ENCODE data around the gene AMACR. TPM values are rescaled to one million over a fixed set of nuclear protein-coding genes. Genes with fewer than 3 reads are reported as not detected.
"Not testable (repeated sequence)": the region's sequence is repeated elsewhere in the genome, so short reads cannot be mapped to it uniquely, and the experiment has no call there.

The AMACR gene
- total RNA-seq, 1 donor from 2014 or later = 30.7 TPM

- no peak for DNase-seq (ENCODE audit: extremely low spot score, unreplicated experiment)
- TF ChIP-seq CTCF (conservative IDR thresholded peaks at IDR 0.05) = no peak
- Mint-ChIP-seq H3K27me3 (no peaks in the 10 kb centered on the region), H3K4me1 (ENCODE audit: unreplicated experiment) (peaks cover 4% of the 10 kb centered on the region), H3K27ac (no peak overlapping the region), H3K9me3 (peaks cover 7% of the 10 kb centered on the region), H3K36me3 (peaks cover 5% of the 10 kb centered on the region), H3K4me3 (no peak overlapping the region)
Observed at GRCh38 chr5:34035756-34036155, 27.9 kb upstream of the AMACR start.

GRCh38 chr5:34034534-34035327 is 26.9 kb upstream of the AMACR start:
- no peak for DNase-seq (ENCODE audit: extremely low spot score, unreplicated experiment)
- no peak for TF ChIP-seq CTCF (conservative IDR thresholded peaks at IDR 0.05)
- H3K4me3 Mint-ChIP-seq = no peak overlapping the region
- no peaks in the 10 kb centered on the region for H3K27me3 Mint-ChIP-seq
- H3K36me3 Mint-ChIP-seq = peaks cover 5% of the 10 kb centered on the region
- H3K4me1 Mint-ChIP-seq (ENCODE audit: unreplicated experiment) = peaks cover 4% of the 10 kb centered on the region
- peaks cover 7% of the 10 kb centered on the region for H3K9me3 Mint-ChIP-seq
- no peak overlapping the region for H3K27ac Mint-ChIP-seq

- TF ChIP-seq CTCF (conservative IDR thresholded peaks at IDR 0.05) = no peak
- Mint-ChIP-seq H3K4me3 (no peak overlapping the region), H3K9me3 (no peaks in the 10 kb centered on the region), H3K27ac (no peak overlapping the region), H3K4me1 (ENCODE audit: unreplicated experiment) (no peaks in the 10 kb centered on the region), H3K36me3 (peaks cover 8% of the 10 kb centered on the region), H3K27me3 (no peaks in the 10 kb centered on the region)
- DNase-seq (ENCODE audit: extremely low spot score, unreplicated experiment) = no peak
Observed at GRCh38 chr5:34031966-34032365, 24.1 kb upstream of the AMACR start.

GRCh38 chr5:34031117-34031516 is 23.3 kb upstream of the AMACR start:
- H3K9me3 Mint-ChIP-seq = no peaks in the 10 kb centered on the region
- H3K36me3 Mint-ChIP-seq = peaks cover 8% of the 10 kb centered on the region
- no peaks in the 10 kb centered on the region for H3K27me3 Mint-ChIP-seq
- TF ChIP-seq CTCF (conservative IDR thresholded peaks at IDR 0.05) = no peak
- H3K4me1 Mint-ChIP-seq (ENCODE audit: unreplicated experiment) = no peaks in the 10 kb centered on the region
- no peak for DNase-seq (ENCODE audit: extremely low spot score, unreplicated experiment)
- H3K27ac Mint-ChIP-seq = no peak overlapping the region
- H3K4me3 Mint-ChIP-seq = no peak overlapping the region

GRCh38 chr5:34030585-34030984 is 22.7 kb upstream of the AMACR start:
- not testable (repeated sequence) for H3K36me3 Mint-ChIP-seq; H3K27ac Mint-ChIP-seq; H3K4me3 Mint-ChIP-seq; H3K9me3 Mint-ChIP-seq; H3K27me3 Mint-ChIP-seq; DNase-seq (ENCODE audit: extremely low spot score, unreplicated experiment); H3K4me1 Mint-ChIP-seq (ENCODE audit: unreplicated experiment)

GRCh38 chr5:34030048-34030447 is 22.2 kb upstream of the AMACR start:
- no peak for DNase-seq (ENCODE audit: extremely low spot score, unreplicated experiment)
- Mint-ChIP-seq H3K36me3 (peaks cover 8% of the 10 kb centered on the region), H3K27me3 (no peaks in the 10 kb centered on the region), H3K4me1 (ENCODE audit: unreplicated experiment) (no peaks in the 10 kb centered on the region), H3K4me3 (no peak overlapping the region), H3K9me3 (no peaks in the 10 kb centered on the region), H3K27ac (no peak overlapping the region)
- no peak for TF ChIP-seq CTCF (conservative IDR thresholded peaks at IDR 0.05)

Measured in type B pancreatic cell (in vitro differentiated cells).